ENCODE data around the gene FHIP1B. TPM values are rescaled to one million over a fixed set of nuclear protein-coding genes. Genes with fewer than 3 reads are reported as not detected.

Gene FHIP1B
- total RNA-seq, 1 experiment from 2014 or later: 32.1 TPM

DNA sequence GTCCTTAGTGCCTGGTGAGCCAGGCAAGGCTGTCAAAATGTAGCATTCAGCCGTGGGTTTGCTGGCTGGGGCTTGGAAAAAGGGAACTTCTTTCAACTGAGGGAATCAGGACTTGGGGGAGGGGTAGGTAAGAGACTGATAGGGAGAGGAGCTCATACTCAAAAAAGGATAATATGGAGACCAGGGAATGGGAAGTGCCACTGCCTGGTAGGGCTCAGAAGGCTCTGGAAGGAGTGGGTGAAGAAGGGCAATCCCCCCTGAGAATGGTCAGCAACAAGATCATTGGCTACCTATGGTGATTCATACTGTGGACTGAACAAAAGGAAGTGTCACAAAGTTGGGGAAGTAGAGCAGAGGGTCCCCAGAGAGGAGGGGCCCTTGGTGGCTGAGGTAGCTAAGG is 6.3 kb upstream of the FHIP1B start:
- no peak overlapping the region for H3K4me3 ChIP-seq (replicated peaks in 1 of 2; ENCODE audit: low read depth in 1 of 2, low read length in 2 of 2)
- H3K79me2 ChIP-seq (ENCODE audit: insufficient read depth, low read length): no peaks in the 10 kb centered on the region
- no peaks in the 10 kb centered on the region for H3K9me3 ChIP-seq (ENCODE audit: control insufficient read depth in 1 of 2, insufficient read depth in 1 of 2, low read depth in 1 of 2, low read length in 2 of 2)
- ChIA-PET RAD21 (ENCODE audit: low non-redundant PET in 1 of 2, low total read pairs in 2 of 2, uncharacterized antibody in 2 of 2, unreplicated experiment in 2 of 2) (no interaction called here), POLR2A (no interaction called here), CTCF (interaction anchor here (1.2 kb wide), 1 partner anchor 10 kb away, joined by 3 read pairs; no protein-coding TSS in a partner anchor)
- no peak overlapping the region for H3K9ac ChIP-seq (ENCODE audit: low read length)
- no peak for TF ChIP-seq CBX3 (IDR thresholded peaks at IDR 0.05; ENCODE audit: low read depth)
- TF ChIP-seq JUND (IDR thresholded peaks at IDR 0.05): no peak
- TF ChIP-seq, protein P1, sequence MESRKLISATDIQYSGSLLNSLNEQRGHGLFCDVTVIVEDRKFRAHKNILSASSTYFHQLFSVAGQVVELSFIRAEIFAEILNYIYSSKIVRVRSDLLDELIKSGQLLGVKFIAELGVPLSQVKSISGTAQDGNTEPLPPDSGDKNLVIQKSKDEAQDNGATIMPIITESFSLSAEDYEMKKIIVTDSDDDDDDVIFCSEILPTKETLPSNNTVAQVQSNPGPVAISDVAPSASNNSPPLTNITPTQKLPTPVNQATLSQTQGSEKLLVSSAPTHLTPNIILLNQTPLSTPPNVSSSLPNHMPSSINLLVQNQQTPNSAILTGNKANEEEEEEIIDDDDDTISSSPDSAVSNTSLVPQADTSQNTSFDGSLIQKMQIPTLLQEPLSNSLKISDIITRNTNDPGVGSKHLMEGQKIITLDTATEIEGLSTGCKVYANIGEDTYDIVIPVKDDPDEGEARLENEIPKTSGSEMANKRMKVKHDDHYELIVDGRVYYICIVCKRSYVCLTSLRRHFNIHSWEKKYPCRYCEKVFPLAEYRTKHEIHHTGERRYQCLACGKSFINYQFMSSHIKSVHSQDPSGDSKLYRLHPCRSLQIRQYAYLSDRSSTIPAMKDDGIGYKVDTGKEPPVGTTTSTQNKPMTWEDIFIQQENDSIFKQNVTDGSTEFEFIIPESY (IDR thresholded peaks at IDR 0.05; ENCODE audit: extremely low read depth, insufficient replicate concordance, low read length): no peak
- TF ChIP-seq RAD21 (IDR thresholded peaks at IDR 0.05; ENCODE audit: low read depth): no peak
- TF ChIP-seq, protein P2, sequence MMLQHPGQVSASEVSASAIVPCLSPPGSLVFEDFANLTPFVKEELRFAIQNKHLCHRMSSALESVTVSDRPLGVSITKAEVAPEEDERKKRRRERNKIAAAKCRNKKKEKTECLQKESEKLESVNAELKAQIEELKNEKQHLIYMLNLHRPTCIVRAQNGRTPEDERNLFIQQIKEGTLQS (IDR thresholded peaks at IDR 0.05): no peak
- TF ChIP-seq CEBPB (IDR thresholded peaks at IDR 0.05; ENCODE audit: low read depth): no peak
- TF ChIP-seq EZH2phosphoT487 (IDR thresholded peaks at IDR 0.05; ENCODE audit: borderline replicate concordance): no peak
- TF ChIP-seq ELF1 (IDR thresholded peaks at IDR 0.05; ENCODE audit: borderline replicate concordance, low read depth): no peak
- TF ChIP-seq, protein P3, sequence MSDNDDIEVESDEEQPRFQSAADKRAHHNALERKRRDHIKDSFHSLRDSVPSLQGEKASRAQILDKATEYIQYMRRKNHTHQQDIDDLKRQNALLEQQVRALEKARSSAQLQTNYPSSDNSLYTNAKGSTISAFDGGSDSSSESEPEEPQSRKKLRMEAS (IDR thresholded peaks at IDR 0.05): no peak
- TF ChIP-seq SP1 (IDR thresholded peaks at IDR 0.05; ENCODE audit: low read depth): no peak
- TF ChIP-seq TCF7L2 (IDR thresholded peaks at IDR 0.05; ENCODE audit: borderline replicate concordance, extremely low read depth, insufficient read depth, insufficient read length): no peak
- TF ChIP-seq ZFX (IDR thresholded peaks at IDR 0.05): no peak
- TF ChIP-seq ZNF274 (IDR thresholded peaks at IDR 0.05; ENCODE audit: low read depth, low read length): no peak
- TF ChIP-seq EGR1 (IDR thresholded peaks at IDR 0.05; ENCODE audit: low read depth): no peak
- no peak for TF ChIP-seq FOSL1 (IDR thresholded peaks at IDR 0.05; ENCODE audit: low read depth)
- TF ChIP-seq POLR2AphosphoS5 (IDR thresholded peaks at IDR 0.05; ENCODE audit: low read depth, low read length): no peak
- TF ChIP-seq, protein P4, sequence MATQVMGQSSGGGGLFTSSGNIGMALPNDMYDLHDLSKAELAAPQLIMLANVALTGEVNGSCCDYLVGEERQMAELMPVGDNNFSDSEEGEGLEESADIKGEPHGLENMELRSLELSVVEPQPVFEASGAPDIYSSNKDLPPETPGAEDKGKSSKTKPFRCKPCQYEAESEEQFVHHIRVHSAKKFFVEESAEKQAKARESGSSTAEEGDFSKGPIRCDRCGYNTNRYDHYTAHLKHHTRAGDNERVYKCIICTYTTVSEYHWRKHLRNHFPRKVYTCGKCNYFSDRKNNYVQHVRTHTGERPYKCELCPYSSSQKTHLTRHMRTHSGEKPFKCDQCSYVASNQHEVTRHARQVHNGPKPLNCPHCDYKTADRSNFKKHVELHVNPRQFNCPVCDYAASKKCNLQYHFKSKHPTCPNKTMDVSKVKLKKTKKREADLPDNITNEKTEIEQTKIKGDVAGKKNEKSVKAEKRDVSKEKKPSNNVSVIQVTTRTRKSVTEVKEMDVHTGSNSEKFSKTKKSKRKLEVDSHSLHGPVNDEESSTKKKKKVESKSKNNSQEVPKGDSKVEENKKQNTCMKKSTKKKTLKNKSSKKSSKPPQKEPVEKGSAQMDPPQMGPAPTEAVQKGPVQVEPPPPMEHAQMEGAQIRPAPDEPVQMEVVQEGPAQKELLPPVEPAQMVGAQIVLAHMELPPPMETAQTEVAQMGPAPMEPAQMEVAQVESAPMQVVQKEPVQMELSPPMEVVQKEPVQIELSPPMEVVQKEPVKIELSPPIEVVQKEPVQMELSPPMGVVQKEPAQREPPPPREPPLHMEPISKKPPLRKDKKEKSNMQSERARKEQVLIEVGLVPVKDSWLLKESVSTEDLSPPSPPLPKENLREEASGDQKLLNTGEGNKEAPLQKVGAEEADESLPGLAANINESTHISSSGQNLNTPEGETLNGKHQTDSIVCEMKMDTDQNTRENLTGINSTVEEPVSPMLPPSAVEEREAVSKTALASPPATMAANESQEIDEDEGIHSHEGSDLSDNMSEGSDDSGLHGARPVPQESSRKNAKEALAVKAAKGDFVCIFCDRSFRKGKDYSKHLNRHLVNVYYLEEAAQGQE (IDR thresholded peaks at IDR 0.05; ENCODE audit: low read depth): no peak
- TF ChIP-seq SIN3A (IDR thresholded peaks at IDR 0.05; ENCODE audit: low read depth): no peak
- H3K27ac ChIP-seq (ENCODE audit: low read depth, low read length): no peak overlapping the region
- H3K9me2 ChIP-seq (ENCODE audit: insufficient read depth): no peaks in the 10 kb centered on the region
- intact Hi-C loops (cut with micrococcal nuclease): no loop called here
- no peak for DNase-seq (ENCODE audit: low read depth, low spot score)
- no peaks in the 10 kb centered on the region for H3K36me3 ChIP-seq (ENCODE audit: control insufficient read depth in 1 of 2, insufficient read depth in 2 of 2, low read length in 2 of 2)
- H3K4me2 ChIP-seq (ENCODE audit: low read length): no peak overlapping the region
- no peaks in the 10 kb centered on the region for H3K27me3 ChIP-seq (ENCODE audit: insufficient read depth, low read length)
- no TSS peak for BruUV-seq (replicated peaks)
- H2AFZ ChIP-seq (ENCODE audit: low read depth, low read length, poor library complexity, severe bottlenecking): no peak overlapping the region
- H3K4me1 ChIP-seq (ENCODE audit: control insufficient read depth in 1 of 2, insufficient read depth in 2 of 2, low read length in 2 of 2): no peaks in the 10 kb centered on the region
- ATAC-seq: no peak
- no peaks in the 10 kb centered on the region for H4K20me1 ChIP-seq (ENCODE audit: insufficient read depth)

All from HCT116 (cell line).